Inflammatory macrophage treated with lipopolysaccharide for 1 hour (primary cell): ENCODE measurements around the gene FBL.
"Not testable (repeated sequence)": the region's sequence is repeated elsewhere in the genome, so short reads cannot be mapped to it uniquely, and the experiment has no call there.

ENCODE experiments used
- DNase-seq, 2 donors: peaks; one replicate each; pipeline ENCODE4 v3.0.0-alpha.2; 2020 to 2022

Gene FBL

GRCh38 chr19:39820696-39821095 is 25.5 kb downstream of the FBL start:
- DNase-seq: no peak

GRCh38 chr19:39819786-39820185 is 26.4 kb downstream of the FBL start:
- DNase-seq: no peak

GRCh38 chr19:39818626-39819097 is 27.5 kb downstream of the FBL start:
- DNase-seq: no peak

- no peak for DNase-seq
Measured at GRCh38 chr19:39817888-39818561, 28.2 kb downstream of the FBL start.

- no peak for DNase-seq
Measured at GRCh38 chr19:39816287-39817048, 29.7 kb downstream of the FBL start.

- DNase-seq: no peak
Measured at GRCh38 chr19:39814595-39814994, 31.6 kb downstream of the FBL start.

GRCh38 chr19:39814111-39814510 is 32.1 kb downstream of the FBL start:
- not testable (repeated sequence) for DNase-seq

GRCh38 chr19:39813264-39813993 is 32.8 kb downstream of the FBL start:
- no peak for DNase-seq

GRCh38 chr19:39811064-39811463 is 35.1 kb downstream of the FBL start:
- no peak for DNase-seq

GRCh38 chr19:39810424-39810823 is 35.8 kb downstream of the FBL start:
- DNase-seq: no peak

GRCh38 chr19:39809368-39809767 is 36.8 kb downstream of the FBL start:
- DNase-seq: no peak

GRCh38 chr19:39808688-39809087 is 37.5 kb downstream of the FBL start:
- not testable (repeated sequence) for DNase-seq

GRCh38 chr19:39807846-39808364 is 38.3 kb downstream of the FBL start:
- DNase-seq: no peak

- DNase-seq: no peak
Measured at GRCh38 chr19:39805104-39805503, 41.1 kb downstream of the FBL start.

GRCh38 chr19:39802958-39803357 is 43.2 kb downstream of the FBL start:
- no peak for DNase-seq

GRCh38 chr19:39797083-39797482 is 49.1 kb downstream of the FBL start:
- no peak for DNase-seq

GRCh38 chr19:39796000-39796498 is 50.1 kb downstream of the FBL start:
- DNase-seq: no peak

- no peak for DNase-seq
Measured at GRCh38 chr19:39795001-39795400, 51.2 kb downstream of the FBL start.

- peak; percentile 45 to 89 for DNase-seq
Measured at GRCh38 chr19:39792999-39793546, 53.1 kb downstream of the FBL start.

- DNase-seq: no peak
Measured at GRCh38 chr19:39788244-39788643, 57.9 kb downstream of the FBL start.
